Right lobe of liver (tissue), 4 donors: ENCODE results near the gene ZBTB25.

Experiments used
- POLR2A ChIP-seq: fragments of 450-650 bp; IDR thresholded peaks from one replicate; pipeline ENCODE4 v1.6.1; 2017; ENCODE audit warnings: antibody characterized with exemption, mild to moderate bottlenecking
- TF ChIP-seq, protein P1 (sequence below), 4 donors: fragments of 200-600 bp in 3 of 4; fragments of 450-650 bp in 1 of 4; IDR thresholded peaks; one replicate each; pipeline versions ENCODE4 v1.5.1 to v1.8.0; 2016 to 2022; ENCODE audit warnings: antibody characterized with exemption in 4 of 4, mild to moderate bottlenecking in 2 of 4
- donor health status: DM: no; HTN: no; CAD: no.
- donor health status: DM: no; HTN: no; CAD: no.
- donor health status: DM: no; HTN: yes; CAD: no.

DNA sequence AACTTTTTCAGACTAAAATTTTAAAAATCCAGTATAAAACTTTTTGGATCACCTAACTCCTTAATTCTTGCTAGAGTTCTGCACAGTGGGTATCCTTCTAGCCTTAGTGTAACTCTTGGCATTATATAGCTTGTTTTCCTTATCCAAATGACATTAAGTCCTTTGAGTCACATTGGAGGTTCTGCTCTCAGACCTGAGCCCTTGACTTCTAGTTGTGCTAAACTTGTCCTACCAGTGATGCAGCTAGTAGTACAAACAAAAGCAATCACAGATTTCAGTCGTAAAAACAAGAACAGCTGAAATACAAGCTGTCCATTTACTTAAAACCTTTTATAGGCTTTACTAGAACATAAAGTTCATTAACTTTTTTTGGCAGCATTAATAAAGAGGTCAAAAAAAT lies 11.4 kb upstream of the ZBTB25 start:
- TF ChIP-seq, protein P1, sequence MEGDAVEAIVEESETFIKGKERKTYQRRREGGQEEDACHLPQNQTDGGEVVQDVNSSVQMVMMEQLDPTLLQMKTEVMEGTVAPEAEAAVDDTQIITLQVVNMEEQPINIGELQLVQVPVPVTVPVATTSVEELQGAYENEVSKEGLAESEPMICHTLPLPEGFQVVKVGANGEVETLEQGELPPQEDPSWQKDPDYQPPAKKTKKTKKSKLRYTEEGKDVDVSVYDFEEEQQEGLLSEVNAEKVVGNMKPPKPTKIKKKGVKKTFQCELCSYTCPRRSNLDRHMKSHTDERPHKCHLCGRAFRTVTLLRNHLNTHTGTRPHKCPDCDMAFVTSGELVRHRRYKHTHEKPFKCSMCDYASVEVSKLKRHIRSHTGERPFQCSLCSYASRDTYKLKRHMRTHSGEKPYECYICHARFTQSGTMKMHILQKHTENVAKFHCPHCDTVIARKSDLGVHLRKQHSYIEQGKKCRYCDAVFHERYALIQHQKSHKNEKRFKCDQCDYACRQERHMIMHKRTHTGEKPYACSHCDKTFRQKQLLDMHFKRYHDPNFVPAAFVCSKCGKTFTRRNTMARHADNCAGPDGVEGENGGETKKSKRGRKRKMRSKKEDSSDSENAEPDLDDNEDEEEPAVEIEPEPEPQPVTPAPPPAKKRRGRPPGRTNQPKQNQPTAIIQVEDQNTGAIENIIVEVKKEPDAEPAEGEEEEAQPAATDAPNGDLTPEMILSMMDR (IDR thresholded peaks at IDR 0.05): no peak
- no peak for TF ChIP-seq POLR2A
